GM12892 (cell line): ENCODE data around the gene SUPV3L1. TPM values are rescaled to one million over a fixed set of nuclear protein-coding genes. Genes with fewer than 3 reads are reported as not detected.
"Not testable (repeated sequence)": the region's sequence is repeated elsewhere in the genome, so short reads cannot be mapped to it uniquely, and the experiment has no call there.

ENCODE experiments used
- DNase-seq: peaks from one replicate; pipeline ENCODE4 v3.0.0; 2011; ENCODE audit not compliant: insufficient read length
- FAIRE-seq: peaks from 2 replicates; lab custom pipeline; 2011; peaks lifted over from hg19 to GRCh38; lab: Jason Lieb, UNC
- POLR2A ChIP-seq: IDR thresholded peaks from 2 replicates; pipeline ENCODE4 v1.6.1; 2011; ENCODE audit warnings: low read depth, low read length, control low read depth
- POLR2AphosphoS5 ChIP-seq: IDR thresholded peaks from 2 replicates; pipeline ENCODE4 v1.6.1; 2011; ENCODE audit warnings: low read depth, low read length, control low read depth
- TAF1 ChIP-seq: IDR thresholded peaks from 2 replicates; pipeline ENCODE4 v1.6.1; 2011; ENCODE audit warnings: low read depth, mild to moderate bottlenecking, control low read depth, low read length, borderline replicate concordance
- polyA plus RNA-seq: library from polyadenylated mRNA; unstranded; fragments of >200 nt; gene quantifications from one replicate; pipeline ENCODE4 v1.2.1, GENCODE V29; 2012; ENCODE audit warnings: missing spikeins, inconsistent platforms; ENCODE audit not compliant: missing spikeins

Gene SUPV3L1
- 29.7 TPM for polyA plus RNA-seq

DNA sequence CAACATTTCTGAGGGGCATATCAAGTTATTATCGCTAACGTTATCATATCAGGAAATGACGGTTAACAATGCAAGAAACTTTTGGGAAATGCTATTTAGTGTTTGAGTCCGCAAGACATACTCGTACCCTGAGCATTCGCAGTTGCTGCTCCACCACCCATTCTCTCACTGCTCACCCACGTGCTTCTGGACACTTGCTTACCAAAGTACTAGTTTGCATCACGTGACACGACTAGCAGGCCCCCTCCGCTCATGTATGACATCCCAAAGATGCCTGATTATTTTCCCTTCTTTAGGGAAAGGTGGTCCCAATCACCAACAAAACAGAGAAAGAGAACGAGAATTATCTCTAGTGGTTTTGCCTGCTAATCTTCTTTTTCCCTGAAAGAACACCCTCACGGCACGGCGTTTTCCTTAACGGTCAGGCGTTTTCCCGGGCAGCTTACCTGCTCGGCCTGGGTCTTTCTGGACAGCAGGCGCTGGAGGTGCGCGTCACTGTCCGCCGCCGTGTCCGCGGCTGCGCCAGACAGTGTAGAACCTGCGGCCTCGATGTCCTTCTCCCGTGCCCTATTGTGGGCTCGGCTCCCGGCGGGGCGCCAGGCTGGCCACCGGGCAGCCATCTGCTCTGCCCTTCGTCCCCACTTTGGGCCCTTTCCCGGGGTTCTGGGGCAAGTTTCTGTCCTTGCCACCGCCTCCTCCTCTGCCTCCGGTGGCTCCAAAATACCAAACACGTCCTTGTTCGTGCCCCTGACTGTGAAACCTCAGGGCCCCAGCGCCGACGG, at the start of gene SUPV3L1:
SUPV3L1 (plus strand) TSS at position 492 of the 782 bp plus-strand sequence; CDS start at position 550, 58 bp downstream.
- DNase-seq (peak; percentile 68), FAIRE-seq (peak; percentile 95)
- TF ChIP-seq POLR2AphosphoS5, result peak; percentile 93
- peak; percentile 59; the same call in 1 of the 2 replicates for TF ChIP-seq TAF1
- peak; percentile 93 for TF ChIP-seq POLR2A

DNA sequence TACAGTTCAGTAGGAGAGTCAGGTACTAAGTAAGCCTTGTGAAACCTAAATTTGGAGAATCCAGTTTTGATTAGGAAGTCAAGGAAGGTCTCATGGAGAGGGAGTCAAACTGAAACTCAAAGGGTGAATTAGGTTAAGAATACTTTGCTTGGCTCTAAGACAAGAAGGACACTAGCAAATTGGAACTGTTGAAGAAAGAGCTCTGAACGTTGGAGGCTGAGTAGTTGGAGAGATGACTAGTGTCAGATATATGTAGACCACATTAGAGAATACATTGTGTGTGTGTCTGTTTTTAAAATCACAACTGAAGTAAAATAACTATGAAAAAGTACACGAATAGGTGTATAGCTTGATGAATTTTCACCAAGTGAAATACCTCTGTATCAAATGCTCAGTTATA, 49.8 kb upstream of the SUPV3L1 start:
- no peak for TF ChIP-seq POLR2A
- TF ChIP-seq POLR2AphosphoS5, result no peak
- TF ChIP-seq TAF1, result no peak
- DNase-seq, result no peak
- FAIRE-seq, result no peak

DNA sequence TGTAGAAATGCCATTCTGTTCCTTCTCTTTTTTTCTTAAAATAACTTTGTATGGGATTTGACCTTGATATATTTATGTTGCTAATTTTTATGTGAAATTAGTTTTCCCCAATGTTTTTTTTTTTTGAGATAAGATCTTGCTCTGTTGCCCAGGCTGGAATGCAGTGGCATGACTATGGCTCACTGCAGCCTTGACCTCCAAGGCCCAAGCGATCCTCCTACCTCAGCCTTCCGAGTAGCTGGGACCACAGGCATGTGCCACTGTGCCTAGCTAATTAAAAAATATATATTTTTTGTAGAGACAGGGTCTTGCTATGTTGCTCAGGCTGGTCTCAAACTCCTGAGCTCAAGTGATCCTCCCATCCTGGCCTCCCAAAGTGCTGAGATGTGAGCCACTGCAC, 40.1 kb upstream of the SUPV3L1 start:
- no peak for DNase-seq
- TF ChIP-seq POLR2A, result no peak
- TF ChIP-seq TAF1, result no peak
- no peak for TF ChIP-seq POLR2AphosphoS5
- FAIRE-seq, result no peak

DNA sequence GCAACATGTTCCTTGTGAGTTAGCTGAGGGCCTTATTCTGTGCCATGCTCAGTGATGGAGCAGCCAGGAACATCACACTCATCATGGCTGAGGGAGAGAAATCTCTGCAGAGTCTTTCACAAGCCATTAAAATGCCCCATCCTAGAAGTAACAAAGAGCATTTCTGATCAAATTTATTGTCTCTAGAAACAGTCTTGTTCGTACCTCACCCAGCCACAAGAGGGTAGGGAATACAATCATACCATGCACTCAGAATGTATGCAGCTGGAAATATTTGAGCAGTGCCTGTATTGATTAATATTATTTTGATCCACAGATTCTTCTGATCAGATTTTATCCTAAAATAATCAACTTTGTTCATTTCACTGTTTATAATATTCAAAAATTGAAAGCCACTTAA, 38.7 kb upstream of the SUPV3L1 start:
- DNase-seq (no peak), FAIRE-seq (no peak)
- TF ChIP-seq POLR2AphosphoS5 (no peak), TAF1 (no peak), POLR2A (no peak)

DNA sequence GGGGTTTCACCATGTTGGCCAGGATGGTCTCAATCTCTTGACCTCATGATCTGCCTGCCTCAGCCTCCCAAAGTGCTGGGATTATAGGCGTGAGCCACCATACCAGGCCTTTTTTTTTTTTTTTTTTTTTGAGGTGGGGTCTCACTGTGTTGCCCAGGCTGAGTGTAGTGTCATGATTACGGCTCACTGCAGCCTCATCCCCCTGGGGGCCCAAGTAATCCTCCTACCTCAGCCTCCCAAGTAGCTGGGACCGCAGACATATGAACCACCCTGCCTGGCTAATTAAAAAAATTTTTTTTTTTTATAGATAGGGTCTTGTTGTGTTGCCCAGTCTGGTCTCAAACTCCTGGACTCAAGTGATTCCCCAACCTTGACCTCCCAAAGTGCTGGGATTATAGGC, 38.0 kb upstream of the SUPV3L1 start:
- FAIRE-seq, DNase-seq: not testable (repeated sequence)

DNA sequence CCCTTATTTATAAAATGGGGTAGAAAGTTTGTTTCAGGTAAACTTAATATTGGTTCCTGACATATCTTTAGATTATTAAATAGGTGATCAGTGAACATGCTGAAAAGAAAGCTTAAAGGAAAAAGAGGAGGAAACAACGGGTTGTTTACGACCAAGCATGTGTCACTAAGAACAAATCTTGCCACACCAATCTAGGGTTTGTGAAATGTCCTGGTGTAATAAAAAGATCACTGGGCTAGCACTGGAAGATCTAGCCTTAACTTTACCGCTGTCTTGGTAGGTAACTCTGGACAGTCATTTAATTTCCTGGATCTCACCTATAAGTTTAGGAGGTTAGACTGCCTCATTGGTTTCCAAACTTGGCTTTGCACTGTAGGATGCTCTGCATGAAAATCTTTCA, 37.1 kb upstream of the SUPV3L1 start:
- FAIRE-seq, result no peak
- no peak for DNase-seq
- TF ChIP-seq POLR2AphosphoS5, result no peak

DNA sequence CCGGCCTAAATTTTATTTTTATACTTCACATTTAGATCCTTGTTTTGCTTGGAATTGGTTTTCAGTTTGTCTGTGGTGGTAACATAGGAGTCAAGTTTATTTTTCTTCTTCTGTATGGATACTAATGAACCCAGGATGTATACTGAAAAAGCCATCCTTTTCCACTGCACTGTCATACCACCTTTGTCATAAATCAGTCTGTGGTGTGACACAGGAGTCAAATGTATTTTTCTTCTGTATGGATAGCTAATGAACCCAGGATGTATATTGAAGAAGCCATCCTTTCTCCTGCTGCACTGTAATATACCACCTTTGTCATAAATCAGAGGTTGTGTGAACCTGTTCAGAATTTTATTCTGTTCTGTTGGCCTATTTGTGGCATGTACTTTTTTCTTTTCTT, 34.7 kb upstream of the SUPV3L1 start:
- DNase-seq (no peak), FAIRE-seq (no peak)
- no peak for TF ChIP-seq TAF1
- no peak for TF ChIP-seq POLR2A
- TF ChIP-seq POLR2AphosphoS5, result no peak

DNA sequence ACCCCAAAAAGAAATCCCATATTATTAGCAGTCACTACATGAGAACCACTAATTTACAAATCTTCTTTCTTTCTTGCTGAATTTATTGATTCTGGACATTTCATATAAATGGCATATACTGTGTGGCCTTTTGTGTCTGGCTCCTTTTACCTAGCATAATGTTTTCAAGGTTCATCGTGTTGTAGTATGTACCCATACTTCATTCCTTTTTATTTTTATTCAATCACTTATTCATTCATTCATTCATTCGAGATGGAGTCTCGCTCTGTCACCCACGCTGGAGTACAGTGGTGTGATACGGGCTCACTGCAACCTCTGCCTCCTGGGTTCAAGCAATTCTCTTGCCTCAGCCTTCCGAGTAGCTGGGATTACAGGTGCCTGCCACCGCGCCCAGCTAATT, 34.2 kb upstream of the SUPV3L1 start:
- no peak for DNase-seq
- no peak for FAIRE-seq
- TF ChIP-seq TAF1, result no peak
- TF ChIP-seq POLR2A, result no peak
- no peak for TF ChIP-seq POLR2AphosphoS5

DNA sequence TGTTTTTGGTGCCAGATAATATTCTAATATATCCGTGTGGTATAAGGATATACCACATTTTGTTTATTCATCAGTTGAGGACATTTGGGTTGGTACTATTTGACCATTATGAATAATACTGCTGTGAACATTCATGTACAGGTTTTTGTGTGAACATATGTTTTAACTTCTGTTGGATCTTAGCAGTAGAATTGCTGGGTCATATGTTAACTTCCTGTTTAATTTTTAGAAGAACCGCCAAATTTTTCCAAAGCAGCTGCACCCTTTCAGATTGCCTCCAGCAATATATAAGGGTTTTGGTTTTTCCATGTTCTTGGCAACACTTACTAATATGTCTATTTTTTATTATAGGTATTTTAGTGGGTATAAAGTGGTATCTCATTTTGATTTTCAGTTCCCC, 33.3 kb upstream of the SUPV3L1 start:
- no peak for TF ChIP-seq POLR2A
- TF ChIP-seq TAF1, result no peak
- TF ChIP-seq POLR2AphosphoS5, result no peak
- DNase-seq, result no peak
- peak; percentile 24 for FAIRE-seq

DNA sequence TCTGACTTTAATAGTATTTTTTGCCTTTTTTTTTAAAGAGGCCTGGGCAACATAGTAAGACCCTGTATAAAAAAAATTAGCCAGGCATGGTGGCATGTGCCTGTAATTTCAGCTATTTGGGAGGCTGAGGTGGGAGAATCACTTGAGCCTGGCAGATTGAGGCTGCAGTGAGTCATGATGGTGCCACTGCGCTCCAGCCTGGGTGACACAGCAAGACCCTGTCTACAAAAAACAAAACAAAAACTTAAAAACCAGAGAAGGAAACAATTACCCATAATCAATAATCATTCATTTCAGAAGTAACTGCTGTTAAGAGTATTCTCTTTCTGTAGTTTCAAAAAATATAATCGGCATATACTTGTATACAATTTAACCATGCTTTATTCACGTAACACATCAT, 28.1 kb upstream of the SUPV3L1 start:
- DNase-seq, result no peak
- TF ChIP-seq TAF1, result no peak
- TF ChIP-seq POLR2A, result no peak
- TF ChIP-seq POLR2AphosphoS5, result no peak
- no peak for FAIRE-seq

DNA sequence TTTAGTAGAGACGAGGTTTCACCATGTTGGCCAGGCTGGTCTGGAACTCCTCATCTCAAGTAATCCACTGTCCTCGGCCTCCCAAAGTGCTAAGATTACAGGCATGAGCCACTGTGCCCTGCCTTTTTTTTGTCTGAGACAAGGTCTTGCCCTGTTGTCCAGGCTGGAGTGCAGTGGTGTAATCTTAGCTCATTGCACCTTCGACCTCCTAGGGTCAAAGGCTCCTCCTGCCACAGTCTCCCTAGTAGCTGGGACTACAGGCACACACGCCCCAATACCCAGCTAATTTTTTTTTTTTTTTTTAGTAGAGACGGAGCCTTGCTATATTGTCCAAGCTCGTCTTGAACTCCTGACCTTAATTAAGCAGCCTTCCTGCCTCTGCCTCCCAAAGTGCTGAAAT, 26.8 kb upstream of the SUPV3L1 start:
- FAIRE-seq, result no peak
- DNase-seq, result no peak

DNA sequence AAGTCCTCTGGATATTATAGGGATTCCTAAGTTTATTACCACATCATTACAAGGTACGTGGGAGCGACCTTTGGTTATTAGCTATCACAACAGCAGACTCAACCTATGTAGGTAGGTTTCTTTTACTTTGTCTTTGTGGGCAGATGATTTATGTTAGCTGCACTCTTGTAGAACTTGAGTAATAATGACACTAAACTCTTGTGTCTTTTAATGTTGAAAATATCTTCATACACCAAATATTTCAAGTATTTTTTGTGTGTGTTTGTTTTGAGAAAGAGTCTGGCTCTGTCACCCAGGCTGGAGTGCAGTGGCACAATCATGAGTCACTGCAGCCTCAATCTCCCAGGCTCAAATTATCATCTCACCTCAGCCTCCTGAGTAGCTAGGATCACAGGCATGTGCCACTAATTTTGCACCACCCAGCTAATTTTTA, 19.2 kb upstream of the SUPV3L1 start:
- FAIRE-seq (no peak), DNase-seq (no peak)

More for the DNA sequence above, 26.8 kb upstream of the SUPV3L1 start:
- TF ChIP-seq POLR2A (no peak), TAF1 (no peak), POLR2AphosphoS5 (no peak)

DNA sequence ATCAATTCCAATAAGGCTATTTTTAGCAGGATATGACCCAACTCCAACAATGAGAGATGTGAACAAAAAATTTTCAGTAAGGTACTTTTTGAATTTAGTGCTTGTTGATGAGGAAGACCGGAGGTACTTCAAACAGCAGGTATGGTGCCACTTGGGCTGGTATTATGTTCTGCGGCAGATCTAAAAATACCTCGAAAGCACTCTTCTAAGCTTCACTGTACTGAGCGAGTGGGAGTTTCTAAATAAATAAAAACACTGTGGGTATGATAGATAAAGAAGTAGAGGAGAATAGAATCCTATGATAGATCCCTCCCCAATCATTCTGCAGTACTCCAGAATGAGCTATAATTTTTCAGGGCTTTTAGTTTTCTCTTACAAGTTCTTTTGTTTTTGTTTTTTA, 11.5 kb upstream of the SUPV3L1 start:
- no peak for DNase-seq
- FAIRE-seq, result no peak
- no peak for TF ChIP-seq TAF1
- no peak for TF ChIP-seq POLR2A
- no peak for TF ChIP-seq POLR2AphosphoS5

More for the DNA sequence above, 19.2 kb upstream of the SUPV3L1 start:
- TF ChIP-seq POLR2AphosphoS5 (no peak), TAF1 (no peak), POLR2A (no peak)
